ENCODE results near the gene AIPL1. TPM values are rescaled to one million over a fixed set of nuclear protein-coding genes. Genes with fewer than 3 reads are reported as not detected.

The AIPL1 gene
- total and polyA plus RNA-seq, 2 of the 13 experiments (the other 11 are each of a cell fraction or from before 2014, with no cell fraction given) = not detected

GRCh38 chr17:6443692-6444570 is 9.0 kb upstream of the AIPL1 start, which contains the start of gene PIMREG (continued):
- TF ChIP-seq ZBTB33 (CRISPR knock-in tag; IDR thresholded peaks at IDR 0.05) = no peak
- TF ChIP-seq HINFP (CRISPR knock-in tag; IDR thresholded peaks at IDR 0.05; ENCODE audit: low read depth) = peak; percentile 77; the same call in 1 of the 2 replicates
- TF ChIP-seq, protein P1, sequence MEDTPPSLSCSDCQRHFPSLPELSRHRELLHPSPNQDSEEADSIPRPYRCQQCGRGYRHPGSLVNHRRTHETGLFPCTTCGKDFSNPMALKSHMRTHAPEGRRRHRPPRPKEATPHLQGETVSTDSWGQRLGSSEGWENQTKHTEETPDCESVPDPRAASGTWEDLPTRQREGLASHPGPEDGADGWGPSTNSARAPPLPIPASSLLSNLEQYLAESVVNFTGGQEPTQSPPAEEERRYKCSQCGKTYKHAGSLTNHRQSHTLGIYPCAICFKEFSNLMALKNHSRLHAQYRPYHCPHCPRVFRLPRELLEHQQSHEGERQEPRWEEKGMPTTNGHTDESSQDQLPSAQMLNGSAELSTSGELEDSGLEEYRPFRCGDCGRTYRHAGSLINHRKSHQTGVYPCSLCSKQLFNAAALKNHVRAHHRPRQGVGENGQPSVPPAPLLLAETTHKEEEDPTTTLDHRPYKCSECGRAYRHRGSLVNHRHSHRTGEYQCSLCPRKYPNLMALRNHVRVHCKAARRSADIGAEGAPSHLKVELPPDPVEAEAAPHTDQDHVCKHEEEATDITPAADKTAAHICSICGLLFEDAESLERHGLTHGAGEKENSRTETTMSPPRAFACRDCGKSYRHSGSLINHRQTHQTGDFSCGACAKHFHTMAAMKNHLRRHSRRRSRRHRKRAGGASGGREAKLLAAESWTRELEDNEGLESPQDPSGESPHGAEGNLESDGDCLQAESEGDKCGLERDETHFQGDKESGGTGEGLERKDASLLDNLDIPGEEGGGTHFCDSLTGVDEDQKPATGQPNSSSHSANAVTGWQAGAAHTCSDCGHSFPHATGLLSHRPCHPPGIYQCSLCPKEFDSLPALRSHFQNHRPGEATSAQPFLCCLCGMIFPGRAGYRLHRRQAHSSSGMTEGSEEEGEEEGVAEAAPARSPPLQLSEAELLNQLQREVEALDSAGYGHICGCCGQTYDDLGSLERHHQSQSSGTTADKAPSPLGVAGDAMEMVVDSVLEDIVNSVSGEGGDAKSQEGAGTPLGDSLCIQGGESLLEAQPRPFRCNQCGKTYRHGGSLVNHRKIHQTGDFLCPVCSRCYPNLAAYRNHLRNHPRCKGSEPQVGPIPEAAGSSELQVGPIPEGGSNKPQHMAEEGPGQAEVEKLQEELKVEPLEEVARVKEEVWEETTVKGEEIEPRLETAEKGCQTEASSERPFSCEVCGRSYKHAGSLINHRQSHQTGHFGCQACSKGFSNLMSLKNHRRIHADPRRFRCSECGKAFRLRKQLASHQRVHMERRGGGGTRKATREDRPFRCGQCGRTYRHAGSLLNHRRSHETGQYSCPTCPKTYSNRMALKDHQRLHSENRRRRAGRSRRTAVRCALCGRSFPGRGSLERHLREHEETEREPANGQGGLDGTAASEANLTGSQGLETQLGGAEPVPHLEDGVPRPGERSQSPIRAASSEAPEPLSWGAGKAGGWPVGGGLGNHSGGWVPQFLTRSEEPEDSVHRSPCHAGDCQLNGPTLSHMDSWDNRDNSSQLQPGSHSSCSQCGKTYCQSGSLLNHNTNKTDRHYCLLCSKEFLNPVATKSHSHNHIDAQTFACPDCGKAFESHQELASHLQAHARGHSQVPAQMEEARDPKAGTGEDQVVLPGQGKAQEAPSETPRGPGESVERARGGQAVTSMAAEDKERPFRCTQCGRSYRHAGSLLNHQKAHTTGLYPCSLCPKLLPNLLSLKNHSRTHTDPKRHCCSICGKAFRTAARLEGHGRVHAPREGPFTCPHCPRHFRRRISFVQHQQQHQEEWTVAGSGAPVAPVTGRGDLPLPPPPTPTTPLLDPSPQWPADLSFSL (CRISPR knock-in tag; IDR thresholded peaks at IDR 0.05) = no peak
- TF ChIP-seq RBFOX2 (IDR thresholded peaks at IDR 0.05; ENCODE audit: low read depth, low read length) = peak; percentile 82
- no peak for TF ChIP-seq KDM1A (CRISPR knock-in tag; IDR thresholded peaks at IDR 0.05)
- TF ChIP-seq, protein P2, sequence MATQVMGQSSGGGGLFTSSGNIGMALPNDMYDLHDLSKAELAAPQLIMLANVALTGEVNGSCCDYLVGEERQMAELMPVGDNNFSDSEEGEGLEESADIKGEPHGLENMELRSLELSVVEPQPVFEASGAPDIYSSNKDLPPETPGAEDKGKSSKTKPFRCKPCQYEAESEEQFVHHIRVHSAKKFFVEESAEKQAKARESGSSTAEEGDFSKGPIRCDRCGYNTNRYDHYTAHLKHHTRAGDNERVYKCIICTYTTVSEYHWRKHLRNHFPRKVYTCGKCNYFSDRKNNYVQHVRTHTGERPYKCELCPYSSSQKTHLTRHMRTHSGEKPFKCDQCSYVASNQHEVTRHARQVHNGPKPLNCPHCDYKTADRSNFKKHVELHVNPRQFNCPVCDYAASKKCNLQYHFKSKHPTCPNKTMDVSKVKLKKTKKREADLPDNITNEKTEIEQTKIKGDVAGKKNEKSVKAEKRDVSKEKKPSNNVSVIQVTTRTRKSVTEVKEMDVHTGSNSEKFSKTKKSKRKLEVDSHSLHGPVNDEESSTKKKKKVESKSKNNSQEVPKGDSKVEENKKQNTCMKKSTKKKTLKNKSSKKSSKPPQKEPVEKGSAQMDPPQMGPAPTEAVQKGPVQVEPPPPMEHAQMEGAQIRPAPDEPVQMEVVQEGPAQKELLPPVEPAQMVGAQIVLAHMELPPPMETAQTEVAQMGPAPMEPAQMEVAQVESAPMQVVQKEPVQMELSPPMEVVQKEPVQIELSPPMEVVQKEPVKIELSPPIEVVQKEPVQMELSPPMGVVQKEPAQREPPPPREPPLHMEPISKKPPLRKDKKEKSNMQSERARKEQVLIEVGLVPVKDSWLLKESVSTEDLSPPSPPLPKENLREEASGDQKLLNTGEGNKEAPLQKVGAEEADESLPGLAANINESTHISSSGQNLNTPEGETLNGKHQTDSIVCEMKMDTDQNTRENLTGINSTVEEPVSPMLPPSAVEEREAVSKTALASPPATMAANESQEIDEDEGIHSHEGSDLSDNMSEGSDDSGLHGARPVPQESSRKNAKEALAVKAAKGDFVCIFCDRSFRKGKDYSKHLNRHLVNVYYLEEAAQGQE (IDR thresholded peaks at IDR 0.05; ENCODE audit: borderline replicate concordance in 1 of 2, low read depth in 1 of 2, low read length in 2 of 2) = no peak
- TF ChIP-seq ZKSCAN5 (CRISPR knock-in tag; IDR thresholded peaks at IDR 0.05) = no peak
- TF ChIP-seq MXI1 (IDR thresholded peaks at IDR 0.05; ENCODE audit: borderline replicate concordance, low read depth, low read length) = peak; percentile 89
- TF ChIP-seq ZNF615 (CRISPR knock-in tag; IDR thresholded peaks at IDR 0.05; ENCODE audit: borderline replicate concordance) = no peak
- peak; percentile 93 for TF ChIP-seq ZNF878 (CRISPR knock-in tag; IDR thresholded peaks at IDR 0.05)
- TF ChIP-seq MATR3 (CRISPR knock-in tag; IDR thresholded peaks at IDR 0.05) = no peak
- 0 out of 2 replicates have a peak, but pooled peaks have one; percentile 40 for TF ChIP-seq ZNF672 (CRISPR knock-in tag; IDR thresholded peaks at IDR 0.05)
